ENCODE results near the gene TAF1A. TPM values are rescaled to one million over a fixed set of nuclear protein-coding genes. Genes with fewer than 3 reads are reported as not detected.

TAF1A gene
- total RNA-seq, 1 donor from 2014 or later: 6.1 TPM

DNA sequence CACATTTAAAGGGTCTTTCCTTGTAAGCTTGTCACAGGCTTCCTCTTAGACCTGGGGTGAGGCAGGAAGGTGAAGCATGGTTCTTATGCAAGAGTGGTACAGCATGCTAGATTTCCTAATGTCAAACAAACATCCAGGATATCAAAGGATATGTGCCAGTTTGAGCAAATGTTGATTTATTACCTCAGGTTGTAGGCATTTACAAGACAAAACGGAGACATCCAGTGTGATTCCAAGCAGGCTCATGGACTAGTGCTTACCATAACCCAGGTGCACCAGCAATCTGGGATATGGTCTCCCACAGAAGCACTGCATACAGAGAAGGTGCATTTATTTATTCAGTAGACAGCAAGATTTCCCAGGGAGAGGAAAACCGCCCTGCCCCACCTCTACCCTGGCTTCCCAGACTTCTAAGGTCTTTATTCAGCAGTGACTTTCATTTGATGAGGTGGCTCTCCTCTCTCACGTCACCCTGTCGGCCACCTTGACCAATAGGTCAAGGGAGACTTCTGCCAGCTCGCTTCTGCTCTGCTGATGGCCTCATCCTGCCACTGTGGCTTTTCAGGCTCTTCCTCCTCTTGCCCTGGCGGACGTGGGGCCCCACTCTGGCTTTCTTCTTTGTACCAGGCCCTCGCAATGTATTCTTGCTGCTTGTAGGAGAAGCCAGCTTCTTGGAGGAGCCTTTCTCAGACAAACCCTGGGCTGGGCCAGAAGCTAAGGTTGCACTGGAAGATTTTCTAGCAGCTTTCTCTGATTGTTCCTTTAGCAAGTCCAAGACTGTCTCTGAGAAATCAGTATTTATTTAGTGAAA, 67.4 kb downstream of the TAF1A start:
- H3K27ac Mint-ChIP-seq (ENCODE audit: unreplicated experiment): no peak overlapping the region
- no peaks in the 10 kb centered on the region for H3K36me3 Mint-ChIP-seq (ENCODE audit: unreplicated experiment)
- H3K4me1 Mint-ChIP-seq (ENCODE audit: unreplicated experiment): no peaks in the 10 kb centered on the region
- TF ChIP-seq, protein P1, sequence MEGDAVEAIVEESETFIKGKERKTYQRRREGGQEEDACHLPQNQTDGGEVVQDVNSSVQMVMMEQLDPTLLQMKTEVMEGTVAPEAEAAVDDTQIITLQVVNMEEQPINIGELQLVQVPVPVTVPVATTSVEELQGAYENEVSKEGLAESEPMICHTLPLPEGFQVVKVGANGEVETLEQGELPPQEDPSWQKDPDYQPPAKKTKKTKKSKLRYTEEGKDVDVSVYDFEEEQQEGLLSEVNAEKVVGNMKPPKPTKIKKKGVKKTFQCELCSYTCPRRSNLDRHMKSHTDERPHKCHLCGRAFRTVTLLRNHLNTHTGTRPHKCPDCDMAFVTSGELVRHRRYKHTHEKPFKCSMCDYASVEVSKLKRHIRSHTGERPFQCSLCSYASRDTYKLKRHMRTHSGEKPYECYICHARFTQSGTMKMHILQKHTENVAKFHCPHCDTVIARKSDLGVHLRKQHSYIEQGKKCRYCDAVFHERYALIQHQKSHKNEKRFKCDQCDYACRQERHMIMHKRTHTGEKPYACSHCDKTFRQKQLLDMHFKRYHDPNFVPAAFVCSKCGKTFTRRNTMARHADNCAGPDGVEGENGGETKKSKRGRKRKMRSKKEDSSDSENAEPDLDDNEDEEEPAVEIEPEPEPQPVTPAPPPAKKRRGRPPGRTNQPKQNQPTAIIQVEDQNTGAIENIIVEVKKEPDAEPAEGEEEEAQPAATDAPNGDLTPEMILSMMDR (IDR thresholded peaks at IDR 0.05): no peak
- no peak overlapping the region for H3K4me3 Mint-ChIP-seq (ENCODE audit: unreplicated experiment)
- no peak for DNase-seq (ENCODE audit: extremely low spot score, unreplicated experiment)
- H3K27me3 Mint-ChIP-seq (ENCODE audit: unreplicated experiment): peaks cover 10% of the 10 kb centered on the region
- no peaks in the 10 kb centered on the region for H3K9me3 Mint-ChIP-seq (ENCODE audit: unreplicated experiment)

DNA sequence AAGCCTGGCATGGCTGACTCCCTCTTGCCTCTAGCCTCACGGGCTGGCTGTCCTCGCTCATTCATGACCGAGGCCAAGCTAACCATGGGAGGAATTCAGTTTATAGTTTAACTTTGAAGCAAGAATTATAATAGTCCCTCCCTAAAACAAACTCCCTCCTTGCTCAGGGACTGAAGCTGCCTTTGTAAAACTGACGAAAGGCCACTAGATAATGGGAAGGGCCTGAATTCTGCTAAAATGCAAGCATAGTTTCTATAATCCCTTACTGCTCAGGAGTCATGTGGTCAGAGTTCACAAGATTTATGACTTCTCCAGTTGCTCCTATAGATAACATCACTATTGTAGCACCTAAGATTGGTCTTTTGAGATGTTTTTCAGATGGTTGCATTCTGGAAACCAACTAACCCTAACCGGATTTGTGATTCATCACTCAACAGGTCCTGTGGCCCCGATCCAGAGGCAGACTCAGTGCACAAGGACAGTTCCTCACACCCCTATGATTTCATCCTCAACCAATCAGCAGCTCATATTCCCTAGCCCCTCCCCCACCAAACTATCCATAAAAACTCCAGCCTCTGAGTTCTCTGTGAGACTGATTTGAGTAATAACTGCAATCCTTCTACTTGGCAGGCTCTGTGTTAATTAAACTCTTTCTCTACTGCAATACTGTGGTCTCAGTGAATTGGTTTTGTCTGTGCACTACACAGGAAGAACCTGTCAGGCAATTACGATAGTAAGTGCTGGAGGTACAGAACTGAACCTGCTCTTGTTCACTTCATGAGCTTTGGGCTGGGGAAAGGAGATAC, 68.2 kb downstream of the TAF1A start:
- H3K27me3 Mint-ChIP-seq (ENCODE audit: unreplicated experiment): peaks cover 9% of the 10 kb centered on the region
- no peak overlapping the region for H3K27ac Mint-ChIP-seq (ENCODE audit: unreplicated experiment)
- no peak overlapping the region for H3K4me3 Mint-ChIP-seq (ENCODE audit: unreplicated experiment)
- H3K36me3 Mint-ChIP-seq (ENCODE audit: unreplicated experiment): no peaks in the 10 kb centered on the region
- H3K9me3 Mint-ChIP-seq (ENCODE audit: unreplicated experiment): no peaks in the 10 kb centered on the region
- DNase-seq (ENCODE audit: extremely low spot score, unreplicated experiment): no peak
- TF ChIP-seq, protein P1 (IDR thresholded peaks at IDR 0.05): no peak
- no peaks in the 10 kb centered on the region for H3K4me1 Mint-ChIP-seq (ENCODE audit: unreplicated experiment)

Other genes with a start within 250 kb of the TAF1A start
- 0.13 TPM in 1 of 2 replicates, not detected in the other for gene HHIPL2, start 41.8 kb downstream of the TAF1A start, total RNA-seq
- 82.2 and 83.6 TPM in 2 replicates for gene MIA3, start 28.2 kb upstream of the TAF1A start, total RNA-seq
- 64.5 and 65.2 TPM in 2 replicates for gene AIDA, start 122.6 kb upstream of the TAF1A start, total RNA-seq
- gene BROX, start 122.6 kb upstream of the TAF1A start, total RNA-seq: 41.4 and 45.1 TPM in 2 replicates
- gene FAM177B, start 147.3 kb upstream of the TAF1A start, total RNA-seq: not detected in 2 replicates
- gene DISP1, start 225.1 kb upstream of the TAF1A start, total RNA-seq: 4.1 and 4.9 TPM in 2 replicates